CD4-positive, alpha-beta T cell (primary cell): ENCODE data around the gene KIF26B. TPM values are rescaled to one million over a fixed set of nuclear protein-coding genes. Genes with fewer than 3 reads are reported as not detected.

Experiments used
- ATAC-seq: fragments of 200-7000 bp; cut with Tn5 transposase; one replicate; pipeline ENCODE4 v1.10.0; 2022; ENCODE audit warnings: mild to moderate bottlenecking; ENCODE audit not compliant: poor library complexity
- CTCF ChIA-PET: fragments of 350-600 bp; sonication (Branson Sonifier 250); formaldehyde crosslinking; loops from one replicate; lab custom pipeline; 2021; ENCODE audit warnings: antibody characterized with exemption, inconsistent platforms; lab: Charles Lee
- POLR2A ChIA-PET: fragments of 350-600 bp; sonication (Branson Sonifier 250); formaldehyde crosslinking; loops from one replicate; lab custom pipeline; 2021; ENCODE audit warnings: antibody characterized with exemption, inconsistent platforms; lab: Charles Lee
- DNase-seq, 14 experiments: peaks; one replicate each; pipeline ENCODE4 v3.0.0-alpha.2; 2013 to 2020; ENCODE audit warnings: mixed read lengths in 2 of 14
- H3K27ac ChIP-seq, 2 donors: one replicate each; pipeline versions ENCODE4 v1.5.1 to v1.7.0; 2013; ENCODE audit warnings: low read length in 2 of 2, low read depth in 1 of 2, mild to moderate bottlenecking in 1 of 2
- H3K27me3 ChIP-seq, 2 experiments: 1 replicate in 1 of 2; 2 replicates in 1 of 2; pipeline versions ENCODE4 v1.6.1 to v1.7.0; 2013; ENCODE audit warnings: low read length in 2 of 2, control low read depth in 1 of 2, mild to moderate bottlenecking in 1 of 2, moderate library complexity in 1 of 2; ENCODE audit not compliant: insufficient read depth in 2 of 2, control insufficient read depth in 1 of 2
- H3K36me3 ChIP-seq: one replicate; pipeline ENCODE4 v1.6.1; 2013; ENCODE audit warnings: low read length, control low read depth; ENCODE audit not compliant: insufficient read depth
- H3K4me1 ChIP-seq: one replicate; pipeline ENCODE4 v1.6.1; 2013; ENCODE audit warnings: low read length, control low read depth; ENCODE audit not compliant: insufficient read depth
- H3K4me3 ChIP-seq: one replicate; pipeline ENCODE4 v1.5.1; 2013; ENCODE audit warnings: mild to moderate bottlenecking, low read length, moderate library complexity
- H3K9me3 ChIP-seq, 2 experiments: 1 replicate in 1 of 2; 2 replicates in 1 of 2; pipeline versions ENCODE4 v1.6.1 to v1.7.0; 2013; ENCODE audit warnings: low read length in 2 of 2, mild to moderate bottlenecking in 2 of 2, control low read depth in 1 of 2, moderate library complexity in 1 of 2; ENCODE audit not compliant: control insufficient read depth in 1 of 2, insufficient read depth in 1 of 2
- H3K27ac Mint-ChIP-seq: one replicate; pipeline ENCODE4 v1.8.0; 2020; ENCODE audit warnings: mixed read lengths
- H3K27me3 Mint-ChIP-seq: one replicate; pipeline ENCODE4 v1.8.0; 2021; ENCODE audit warnings: mixed read lengths
- H3K36me3 Mint-ChIP-seq: one replicate; pipeline ENCODE4 v1.8.0; 2021; ENCODE audit warnings: low read depth, mixed read lengths
- H3K4me1 Mint-ChIP-seq: one replicate; pipeline ENCODE4 v1.8.0; 2021; ENCODE audit warnings: low read depth, mixed read lengths
- H3K4me3 Mint-ChIP-seq: one replicate; pipeline ENCODE4 v1.8.0; 2020; ENCODE audit warnings: mild to moderate bottlenecking, mixed read lengths
- H3K9me3 Mint-ChIP-seq: one replicate; pipeline ENCODE4 v1.8.0; 2020; ENCODE audit warnings: mixed read lengths
- intact Hi-C, 2 experiments: fragments of 100-400 bp; cut with DNase I in 1 of 2; cut with micrococcal nuclease in 1 of 2; formaldehyde crosslinking; loops; one replicate each; pipeline versions ENCODE4 v1.15.1 to v1.9.0; 2023 to 2025; cut with DNase I, micrococcal nuclease
- total RNA-seq, 174 experiments: library from RNA in 2 of 174; stranded (reverse) in 2 of 174; gene quantifications; one replicate each; pipeline ENCODE4 v1.2.3 and lab custom pipeline; 2021 to 2026
- TF ChIP-seq, protein P1 (sequence below): fragments of 200-600 bp; IDR thresholded peaks from one replicate; pipeline ENCODE4 v1.8.0; 2022; ENCODE audit warnings: antibody characterized with exemption, mild to moderate bottlenecking

KIF26B gene
- total RNA-seq, 2 experiments from 2014 or later: 0.03 TPM; not detected in 1

DNA sequence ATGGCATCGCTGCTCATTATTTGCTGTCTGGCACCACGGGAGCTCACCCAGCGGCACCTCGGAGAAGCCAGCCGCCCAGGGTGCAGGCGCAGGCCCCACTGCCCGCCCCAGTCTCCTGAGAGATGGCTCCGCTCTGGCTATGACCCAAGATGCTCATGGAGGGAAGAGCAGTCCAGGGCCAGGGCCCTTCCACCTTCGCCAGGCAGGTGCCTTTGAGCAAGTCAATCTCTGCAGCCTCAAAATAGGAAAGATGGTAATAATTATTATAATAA, 437.3 kb downstream of the KIF26B start:
- Histone ChIP-seq H3K27ac (no peak overlapping the region), H3K27me3 (no peaks in the 10 kb centered on the region), H3K4me1 (no peaks in the 10 kb centered on the region), H3K9me3 (peaks cover 0 to 19% of the 10 kb centered on the region in 2 experiments), H3K4me3 (no peak overlapping the region), H3K36me3 (no peaks in the 10 kb centered on the region)
- no peak overlapping the region for H3K27ac Mint-ChIP-seq
- ATAC-seq (no peak), DNase-seq (no peak)
- no peaks in the 10 kb centered on the region for H3K4me1 Mint-ChIP-seq
- H3K4me3 Mint-ChIP-seq: no peak overlapping the region
- H3K9me3 Mint-ChIP-seq: no peaks in the 10 kb centered on the region
- ChIA-PET CTCF (no interaction called here), POLR2A (no interaction called here)
- intact Hi-C loops: no loop called here
- no peaks in the 10 kb centered on the region for H3K36me3 Mint-ChIP-seq
- TF ChIP-seq, protein P1, sequence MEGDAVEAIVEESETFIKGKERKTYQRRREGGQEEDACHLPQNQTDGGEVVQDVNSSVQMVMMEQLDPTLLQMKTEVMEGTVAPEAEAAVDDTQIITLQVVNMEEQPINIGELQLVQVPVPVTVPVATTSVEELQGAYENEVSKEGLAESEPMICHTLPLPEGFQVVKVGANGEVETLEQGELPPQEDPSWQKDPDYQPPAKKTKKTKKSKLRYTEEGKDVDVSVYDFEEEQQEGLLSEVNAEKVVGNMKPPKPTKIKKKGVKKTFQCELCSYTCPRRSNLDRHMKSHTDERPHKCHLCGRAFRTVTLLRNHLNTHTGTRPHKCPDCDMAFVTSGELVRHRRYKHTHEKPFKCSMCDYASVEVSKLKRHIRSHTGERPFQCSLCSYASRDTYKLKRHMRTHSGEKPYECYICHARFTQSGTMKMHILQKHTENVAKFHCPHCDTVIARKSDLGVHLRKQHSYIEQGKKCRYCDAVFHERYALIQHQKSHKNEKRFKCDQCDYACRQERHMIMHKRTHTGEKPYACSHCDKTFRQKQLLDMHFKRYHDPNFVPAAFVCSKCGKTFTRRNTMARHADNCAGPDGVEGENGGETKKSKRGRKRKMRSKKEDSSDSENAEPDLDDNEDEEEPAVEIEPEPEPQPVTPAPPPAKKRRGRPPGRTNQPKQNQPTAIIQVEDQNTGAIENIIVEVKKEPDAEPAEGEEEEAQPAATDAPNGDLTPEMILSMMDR: no peak
- H3K27me3 Mint-ChIP-seq: no peaks in the 10 kb centered on the region

DNA sequence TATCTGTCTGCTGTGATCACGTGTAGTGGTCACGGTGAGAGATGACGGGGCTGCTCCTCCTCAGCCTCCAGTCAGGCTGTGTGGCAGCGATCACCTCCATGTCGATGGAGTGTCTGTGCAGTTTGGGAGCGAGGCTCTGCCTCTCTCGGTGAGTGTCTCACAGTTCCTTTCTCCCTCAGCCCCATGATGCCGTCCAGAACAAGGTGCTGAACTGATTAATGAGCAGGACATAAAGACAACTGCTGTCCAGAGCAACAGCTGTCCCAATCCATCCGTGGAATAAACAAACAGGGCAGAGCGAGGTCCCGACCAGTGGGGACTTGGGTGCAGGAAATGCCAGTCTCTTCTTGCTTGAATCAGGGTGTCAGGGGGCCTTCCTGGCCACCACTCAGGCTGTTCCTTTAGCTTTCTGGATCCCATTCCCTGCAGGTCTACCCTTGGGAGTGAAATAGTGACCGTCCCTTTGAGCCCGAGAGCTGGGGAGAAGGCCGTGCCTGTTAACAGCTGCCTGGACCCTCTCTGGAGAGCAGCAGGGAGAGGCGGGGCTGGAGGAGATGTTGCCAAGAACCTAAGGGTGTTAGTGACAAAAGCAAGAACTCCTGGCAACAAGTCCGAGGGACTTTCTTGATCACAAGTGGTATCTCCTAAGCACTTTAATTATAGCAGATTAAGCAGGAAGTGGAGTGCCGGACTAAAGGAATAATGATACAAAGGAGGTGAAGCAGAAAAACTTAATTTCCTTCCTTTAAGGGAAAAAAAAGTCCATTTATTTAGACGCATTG, 443.9 kb downstream of the KIF26B start:
- Histone ChIP-seq H3K27me3 (peaks cover 0 to 2% of the 10 kb centered on the region in 2 experiments), H3K4me3 (no peak overlapping the region), H3K36me3 (no peaks in the 10 kb centered on the region), H3K4me1 (no peaks in the 10 kb centered on the region), H3K27ac (no peak overlapping the region), H3K9me3 (peaks cover 0 to 8% of the 10 kb centered on the region in 2 experiments)
- H3K27me3 Mint-ChIP-seq: peaks cover 4% of the 10 kb centered on the region
- TF ChIP-seq, protein P1: no peak
- no peak for ATAC-seq
- CTCF ChIA-PET: no interaction called here
- DNase-seq: no peak
- no peaks in the 10 kb centered on the region for H3K9me3 Mint-ChIP-seq
- H3K36me3 Mint-ChIP-seq: no peaks in the 10 kb centered on the region
- POLR2A ChIA-PET: no interaction called here
- intact Hi-C loops: no loop called here
- no peak overlapping the region for H3K4me3 Mint-ChIP-seq
- no peak overlapping the region for H3K27ac Mint-ChIP-seq
- H3K4me1 Mint-ChIP-seq: no peaks in the 10 kb centered on the region

DNA sequence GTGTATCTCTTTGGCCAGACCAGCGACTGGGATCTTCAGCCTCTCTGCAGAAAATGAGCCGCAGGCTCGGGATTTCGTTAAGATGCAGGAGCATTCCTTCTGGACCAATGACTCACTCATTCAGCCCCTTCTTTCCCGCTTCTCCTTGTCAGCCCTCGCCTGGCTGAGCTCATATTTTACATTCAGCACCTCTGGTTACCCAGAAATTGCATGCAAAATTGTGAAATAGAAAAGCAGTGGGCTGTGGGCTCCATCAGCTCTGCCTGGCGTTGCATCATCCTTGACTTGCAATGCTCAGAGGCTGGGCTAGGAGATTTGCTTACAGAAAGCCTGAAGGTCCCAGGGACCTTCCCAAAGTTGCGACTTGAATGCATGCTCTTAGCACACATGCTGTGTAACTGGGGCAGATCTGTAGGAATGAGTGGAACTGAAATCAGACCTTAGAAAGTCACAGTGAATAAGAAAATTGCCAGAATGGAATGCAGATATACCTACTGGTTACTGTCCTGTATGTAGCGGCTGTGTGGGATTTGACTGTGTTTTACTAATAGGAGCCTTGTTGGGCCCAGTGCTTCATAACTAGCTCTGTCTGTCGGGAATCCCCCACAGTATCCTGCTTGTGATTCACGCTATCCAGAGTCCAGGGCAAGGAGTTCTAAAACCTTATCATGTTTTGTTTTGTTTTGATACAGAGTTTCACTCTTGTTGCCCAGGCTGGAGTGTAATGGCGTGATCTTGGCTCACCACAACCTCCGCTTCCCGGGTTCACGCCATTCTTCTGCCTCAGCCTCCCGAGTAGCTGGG, 444.8 kb downstream of the KIF26B start:
- Mint-ChIP-seq H3K4me1 (no peaks in the 10 kb centered on the region), H3K27ac (no peak overlapping the region), H3K9me3 (no peaks in the 10 kb centered on the region), H3K27me3 (peaks cover 4% of the 10 kb centered on the region), H3K4me3 (no peak overlapping the region), H3K36me3 (no peaks in the 10 kb centered on the region)
- Histone ChIP-seq H3K27ac (no peak overlapping the region), H3K9me3 (peaks cover 0 to 8% of the 10 kb centered on the region in 2 experiments), H3K4me1 (no peaks in the 10 kb centered on the region), H3K4me3 (no peak overlapping the region), H3K27me3 (peaks cover 0 to 2% of the 10 kb centered on the region in 2 experiments), H3K36me3 (no peaks in the 10 kb centered on the region)
- peak in 1 of 14 experiments; percentile 19 for DNase-seq
- TF ChIP-seq, protein P1: no peak
- ChIA-PET POLR2A (no interaction called here), CTCF (no interaction called here)
- no peak for ATAC-seq
- intact Hi-C loops: no loop called here
